Ishikawa (cell line): Measurements from ENCODE around the gene MRTFA.

Source experiments
- EP300 ChIP-seq: IDR thresholded peaks from 2 replicates; pipeline ENCODE4 v1.6.1; 2012; ENCODE audit warnings: borderline replicate concordance
- FOXM1 ChIP-seq: IDR thresholded peaks from 2 replicates; pipeline ENCODE4 v1.6.1; 2012; ENCODE audit warnings: low read depth, borderline replicate concordance
- TAF1 ChIP-seq: IDR thresholded peaks from 2 replicates; pipeline ENCODE4 v1.6.1; 2012; ENCODE audit warnings: low read depth, mild to moderate bottlenecking
- TCF12 ChIP-seq: IDR thresholded peaks from 2 replicates; pipeline ENCODE4 v1.6.1; 2012; ENCODE audit warnings: low read depth
- YY1 ChIP-seq: IDR thresholded peaks from 2 replicates; pipeline ENCODE4 v1.6.1; 2012; ENCODE audit warnings: low read depth

- TF ChIP-seq FOXM1 (no peak), TCF12 (no peak), EP300 (no peak), TAF1 (no peak), YY1 (no peak)
Measured at GRCh38 chr22:40479126-40479800, 157.3 kb downstream of the MRTFA start.
